Measurements from ENCODE around the gene EYA2.
"Not testable (repeated sequence)": the region's sequence is repeated elsewhere in the genome, so short reads cannot be mapped to it uniquely, and the experiment has no call there.

EYA2 gene

DNA sequence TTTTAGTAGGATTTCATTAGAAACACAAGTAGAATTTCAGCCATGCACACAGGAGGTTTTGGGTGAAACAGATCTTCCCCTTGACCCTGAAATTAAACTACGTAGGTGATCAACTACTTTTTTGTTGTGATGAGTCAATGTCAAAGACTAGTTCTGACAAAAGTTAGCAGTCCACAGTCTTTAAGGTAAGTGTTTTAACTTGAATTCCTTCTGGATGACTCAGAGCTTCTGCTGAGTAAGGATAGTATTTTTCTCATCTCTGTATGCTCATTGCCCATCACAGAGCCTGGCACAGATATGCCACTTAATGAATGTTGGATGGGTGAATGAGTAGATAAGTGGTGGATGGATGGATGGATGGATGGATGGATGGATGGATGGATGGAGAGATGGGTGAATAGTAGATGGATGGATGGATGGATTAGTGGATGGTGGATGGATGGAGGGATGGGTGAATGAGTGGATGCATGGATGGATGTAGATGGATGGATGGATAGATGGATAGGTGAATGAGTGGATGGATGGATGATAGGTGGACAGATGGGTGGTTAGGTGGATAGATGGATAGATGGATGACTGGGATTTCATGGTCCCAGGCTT, 296.5 kb downstream of the EYA2 start:
- no peak for DNase-seq

GRCh38 chr20:47191956-47192355, 297.3 kb downstream of the EYA2 start:
- no peak for DNase-seq

DNA sequence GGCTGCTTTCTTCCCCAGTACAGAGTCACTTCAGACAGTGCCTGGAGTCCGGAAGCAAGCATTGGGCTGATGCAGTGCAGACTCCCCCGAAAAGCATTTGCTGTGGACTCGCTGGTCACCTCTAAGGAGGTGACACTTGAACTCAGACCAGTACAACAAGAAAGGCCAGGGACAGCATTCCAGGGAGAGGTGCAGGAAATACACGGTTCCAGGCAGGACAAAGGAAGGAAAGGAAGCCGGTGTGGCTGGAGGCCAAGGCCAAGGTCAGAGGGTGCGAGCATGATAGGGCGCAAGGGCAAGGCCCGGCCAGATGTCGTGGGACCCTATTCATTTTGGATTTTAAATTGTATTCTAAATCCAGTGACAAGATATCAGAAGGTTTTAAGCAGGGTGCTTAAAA, 300.9 kb downstream of the EYA2 start:
- DNase-seq: no peak

DNA sequence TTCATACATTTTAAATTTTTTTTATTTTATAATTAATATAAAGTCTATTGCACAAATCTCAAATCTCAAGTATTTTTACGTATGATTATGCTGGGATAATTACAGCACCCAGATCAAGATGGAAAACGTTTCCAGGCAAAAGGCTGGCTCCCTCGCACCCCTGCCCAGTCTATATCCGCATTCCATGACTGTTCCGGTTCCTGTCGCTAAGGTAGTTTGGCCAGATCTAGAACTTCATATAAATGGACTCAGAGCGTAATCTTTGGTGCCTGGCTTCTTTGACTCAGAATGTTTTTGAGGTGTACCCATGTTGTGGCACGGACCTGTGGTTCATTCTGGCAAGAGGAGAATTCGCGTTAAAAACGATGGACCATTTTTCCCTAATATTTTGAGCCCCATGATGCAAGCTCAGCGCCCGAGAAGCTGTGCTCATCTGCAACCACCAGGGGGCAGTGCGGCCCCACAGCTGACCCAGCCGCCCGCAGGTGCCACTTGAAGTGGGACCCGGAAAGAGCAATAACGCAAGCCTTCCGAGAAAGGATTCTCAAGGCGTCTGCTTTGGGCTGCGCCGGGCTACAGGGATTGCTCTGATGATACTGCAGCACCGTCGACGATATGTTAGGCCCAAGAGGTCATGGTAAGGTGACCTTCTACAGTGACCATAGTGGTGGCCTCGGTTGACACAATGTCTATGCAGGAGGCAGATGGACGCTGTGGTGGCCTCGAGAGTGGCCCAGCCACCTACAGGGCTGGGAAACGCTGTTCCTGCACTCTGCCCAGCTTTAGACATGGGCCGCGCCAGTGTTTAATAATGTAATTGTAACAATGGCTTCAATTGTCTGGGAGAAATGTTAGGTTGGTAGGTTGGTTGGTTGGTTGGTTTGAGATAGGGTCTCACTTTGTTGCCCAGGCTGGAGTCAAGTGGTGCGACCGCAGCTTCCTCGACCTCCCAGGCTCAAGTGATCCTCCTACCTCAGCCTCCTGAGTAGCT, 301.7 kb downstream of the EYA2 start:
- DNase-seq: peak; percentile 52

DNA sequence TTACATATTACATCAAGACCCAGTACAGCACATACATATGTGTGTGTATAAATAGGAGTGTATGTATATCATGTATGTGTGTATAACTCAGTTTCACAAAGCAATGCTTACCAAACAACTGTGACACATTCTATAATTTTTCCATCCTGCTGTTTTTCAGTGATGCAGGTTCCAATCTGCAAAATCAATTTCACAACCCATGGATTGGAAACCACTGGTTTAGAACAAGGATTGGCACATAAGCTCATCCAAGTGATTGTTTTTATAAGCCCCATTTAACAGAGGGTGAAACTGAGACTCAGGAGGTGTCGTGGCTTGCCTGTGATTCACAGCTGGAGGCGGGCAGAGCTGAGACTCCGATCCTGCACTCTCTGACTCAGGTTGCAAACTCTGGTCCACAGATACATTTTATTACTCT, 303.6 kb downstream of the EYA2 start:
- DNase-seq: no peak

- DNase-seq: no peak
Measured at GRCh38 chr20:47198996-47199552, 304.4 kb downstream of the EYA2 start.

GRCh38 chr20:47201074-47201730, 306.6 kb downstream of the EYA2 start:
- no peak for DNase-seq

GRCh38 chr20:47202733-47203667, 308.4 kb downstream of the EYA2 start:
- no peak for DNase-seq

DNA sequence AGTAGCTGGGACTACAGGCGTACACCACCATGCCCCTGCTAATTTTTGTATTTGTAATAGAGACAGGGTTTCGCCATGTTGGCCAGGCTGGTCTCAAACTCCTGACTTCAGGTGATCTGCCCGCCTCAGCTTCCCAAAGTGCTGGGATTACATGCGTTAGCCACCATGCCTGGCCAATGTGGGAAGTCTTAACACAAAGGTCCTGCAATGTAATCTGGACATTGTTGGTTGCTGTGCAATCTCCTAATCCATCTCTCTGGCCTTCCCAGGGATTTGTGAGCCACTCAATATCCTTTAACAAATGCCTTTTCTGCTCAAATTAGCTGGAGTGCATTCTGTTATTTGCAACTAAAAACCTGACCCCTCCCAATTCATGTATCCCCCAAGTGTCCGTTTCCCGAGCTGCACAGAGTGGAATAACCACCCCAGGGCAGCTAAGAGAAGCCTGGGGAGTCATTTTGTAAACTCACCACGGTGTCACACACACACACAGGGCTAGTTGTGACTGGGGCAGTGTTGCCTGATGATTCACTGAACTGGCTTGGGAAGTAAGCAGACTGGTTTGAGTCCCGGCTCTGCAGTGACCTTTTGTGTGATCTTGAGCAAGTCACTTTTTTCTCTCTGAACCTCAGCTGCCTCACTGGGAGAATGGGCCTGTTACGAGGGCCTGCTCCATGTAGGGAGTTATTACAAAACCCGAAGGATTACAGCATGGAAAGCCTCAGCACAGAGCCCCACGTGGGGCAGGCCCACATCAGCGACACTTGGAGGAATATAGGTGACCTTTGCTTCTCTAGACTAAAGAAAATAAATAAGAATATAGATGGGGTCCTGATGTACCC, 309.6 kb downstream of the EYA2 start:
- no peak for DNase-seq

DNA sequence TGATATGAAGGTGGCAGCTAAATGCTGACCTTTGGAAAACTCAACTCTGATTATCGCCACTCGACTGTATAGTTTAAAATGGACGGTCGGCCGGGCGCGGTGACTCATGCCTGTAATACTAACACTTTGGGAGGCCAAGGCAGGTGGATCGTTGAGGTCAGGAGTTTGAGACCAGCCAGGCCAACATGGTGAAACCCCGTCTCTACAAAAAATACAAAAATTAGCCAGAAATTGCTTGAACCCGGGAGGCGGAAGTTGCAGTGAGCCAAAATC, 310.1 kb downstream of the EYA2 start:
- not testable (repeated sequence) for DNase-seq

DNA sequence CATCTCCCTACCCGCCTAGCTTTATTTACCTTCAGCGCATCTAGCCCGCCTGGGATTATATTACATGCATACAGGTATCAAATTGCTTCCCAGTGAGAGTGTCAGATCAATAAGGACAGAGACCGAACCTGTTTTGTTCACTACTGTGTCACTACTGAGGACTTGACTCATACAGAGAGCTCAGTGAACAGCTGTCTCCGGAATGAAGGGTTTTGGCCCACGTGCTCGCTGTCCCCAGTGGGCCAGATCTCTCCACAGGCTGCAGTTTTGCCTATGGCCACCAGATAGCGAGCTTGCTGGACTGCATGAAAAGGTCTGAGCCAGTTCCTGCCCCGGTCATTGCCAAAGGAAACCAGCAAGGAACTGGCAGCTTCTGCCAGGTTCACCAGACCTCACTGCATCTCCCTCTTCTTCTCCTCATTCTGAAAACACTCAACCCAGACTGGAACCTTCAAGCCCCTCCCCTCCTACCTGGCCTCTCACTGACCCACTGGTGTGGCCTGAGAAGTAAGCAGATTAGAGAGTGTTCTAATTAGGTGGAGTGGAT, 311.0 kb downstream of the EYA2 start:
- DNase-seq: no peak

DNA sequence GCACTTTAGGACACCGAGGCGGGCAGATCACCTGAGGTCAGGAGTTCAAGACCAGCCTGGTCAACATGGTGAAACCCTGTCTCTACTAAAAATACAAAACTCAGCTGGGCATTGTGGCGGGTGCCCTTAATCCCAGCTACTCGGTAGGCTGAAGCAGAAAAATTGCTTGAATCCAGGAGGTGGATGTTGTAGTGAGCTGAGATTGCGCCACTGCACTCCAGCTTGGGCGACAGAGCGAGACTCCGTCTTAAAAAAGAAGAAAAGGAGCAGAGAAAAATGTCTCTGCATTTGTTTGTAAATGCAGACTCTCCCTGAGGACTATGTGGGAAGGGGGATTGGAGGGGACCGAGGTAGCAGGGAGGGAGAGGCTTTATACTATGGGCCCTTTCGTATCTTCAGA, 311.9 kb downstream of the EYA2 start:
- DNase-seq: not testable (repeated sequence)

DNA sequence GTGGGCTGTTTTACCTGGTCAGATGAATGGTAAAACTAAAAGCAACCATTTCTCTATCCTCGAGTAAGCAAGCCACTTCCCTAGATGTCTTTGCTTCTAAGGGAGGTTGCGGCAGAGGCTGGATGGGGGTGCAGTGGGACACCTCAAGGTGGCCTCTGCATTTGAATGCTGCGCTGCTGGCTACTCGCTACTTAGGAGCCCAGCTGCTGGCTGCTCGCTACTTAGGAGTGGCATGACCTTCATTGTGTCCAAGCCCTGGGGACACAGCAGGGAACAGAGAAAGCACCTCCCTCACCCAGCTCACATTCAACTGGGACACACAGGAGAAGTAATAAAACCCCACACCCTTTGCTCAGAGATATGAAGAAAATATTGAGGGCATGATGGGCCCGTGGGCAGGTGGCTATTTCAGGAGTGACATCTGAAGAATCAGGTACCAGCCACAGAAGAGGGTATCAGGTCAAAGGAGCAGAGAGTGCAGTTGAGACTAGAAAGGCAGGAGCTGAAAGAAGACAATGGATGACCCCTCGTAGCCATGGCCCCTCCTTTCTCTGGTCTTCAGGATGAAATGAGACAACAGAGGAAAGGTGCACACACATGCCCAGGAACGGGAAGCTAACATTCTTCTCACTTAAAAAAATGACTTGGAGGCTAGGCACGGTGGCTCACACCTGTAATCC, 312.5 kb downstream of the EYA2 start:
- no peak for DNase-seq

DNA sequence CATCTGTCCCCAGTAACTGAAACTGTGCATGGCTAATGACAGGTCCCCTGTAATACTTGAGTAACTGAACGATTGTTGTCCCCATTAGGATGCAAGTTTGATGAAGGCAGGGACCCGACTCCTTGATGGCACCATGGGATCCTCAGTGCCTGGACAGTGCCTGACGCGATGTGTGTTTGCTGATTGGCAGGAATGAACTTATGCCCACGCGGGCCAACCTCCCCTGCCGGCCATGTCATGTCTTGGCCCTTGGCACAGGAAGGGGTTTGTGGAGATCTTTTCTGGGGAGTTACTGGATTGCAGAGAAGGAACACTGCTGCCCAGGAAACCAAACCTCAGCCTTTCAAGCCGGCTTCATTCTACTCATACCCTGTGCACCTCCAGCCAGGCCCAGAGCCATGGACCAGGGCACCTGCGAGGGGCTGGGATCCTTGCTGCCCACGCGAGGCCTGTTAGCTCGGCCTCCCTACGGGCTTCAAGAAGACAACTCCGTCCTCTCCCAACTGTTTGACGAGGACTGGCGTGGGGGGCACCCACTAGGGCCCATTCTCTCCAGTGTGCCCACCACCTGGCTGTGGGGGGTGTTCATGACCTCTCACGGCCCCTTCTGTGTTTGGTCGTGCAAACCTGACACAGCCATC, 314.0 kb downstream of the EYA2 start:
- no peak for DNase-seq

DNA sequence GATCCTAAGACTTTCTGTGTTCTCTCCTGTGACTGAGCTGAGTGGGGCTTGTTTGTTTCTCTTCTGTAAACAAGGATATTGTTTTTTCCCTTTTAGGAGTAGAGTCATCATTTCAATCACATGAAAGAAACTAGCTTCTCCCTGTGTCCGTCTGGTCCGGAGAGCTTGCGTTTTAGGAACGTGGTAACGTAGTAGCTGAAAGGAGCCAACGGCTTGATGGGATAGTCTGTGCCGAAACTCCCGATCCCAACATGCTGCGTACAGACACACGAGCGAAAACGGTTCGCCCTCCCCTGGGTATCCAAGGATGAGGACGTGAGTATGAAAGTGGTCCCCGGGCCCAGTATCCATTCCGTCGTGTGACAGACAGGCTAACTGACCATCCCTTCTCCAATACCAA, 315.3 kb downstream of the EYA2 start:
- no peak for DNase-seq

DNA sequence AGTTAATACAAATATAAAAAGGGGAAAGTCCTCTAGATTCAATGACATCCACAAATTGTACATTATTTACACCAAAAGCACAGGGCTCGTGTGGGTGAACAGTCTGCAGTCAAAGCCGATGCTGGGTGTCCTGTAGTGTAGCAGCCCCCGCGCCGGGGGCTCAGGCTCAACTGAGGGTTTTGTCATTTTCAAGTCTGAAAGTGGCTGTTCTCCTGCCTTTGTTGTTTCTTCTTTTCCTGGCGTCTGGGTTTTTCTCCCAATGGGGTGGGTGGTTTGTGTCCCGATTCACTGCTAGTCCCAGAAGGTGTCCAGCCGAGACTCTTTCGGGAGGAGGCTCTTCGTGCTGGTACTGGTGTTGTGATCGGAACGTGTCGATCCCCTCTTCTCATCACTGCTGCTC, 315.8 kb downstream of the EYA2 start:
- no peak for DNase-seq

GRCh38 chr20:47211036-47211435, 316.4 kb downstream of the EYA2 start:
- DNase-seq: no peak

GRCh38 chr20:47212606-47213207, 318.1 kb downstream of the EYA2 start:
- no peak for DNase-seq

DNA sequence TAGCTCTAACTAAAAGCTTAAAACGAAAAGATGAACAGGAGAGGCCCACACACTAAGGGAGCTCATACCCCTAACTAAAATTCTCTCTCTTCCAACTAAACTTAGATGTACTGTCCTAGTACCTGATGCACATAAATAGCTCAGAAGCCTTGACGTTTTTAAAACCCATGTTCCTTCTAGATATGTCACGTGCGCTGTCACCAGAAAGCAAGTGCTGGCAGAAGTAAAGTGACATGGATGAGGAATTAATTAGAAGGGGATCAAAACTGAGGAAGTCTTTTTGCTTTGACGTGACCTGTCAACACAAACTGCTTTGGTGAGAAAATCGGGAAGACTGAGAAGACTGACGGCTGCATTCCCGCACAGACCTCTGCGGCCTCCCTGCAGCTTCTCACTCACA, 319.3 kb downstream of the EYA2 start:
- DNase-seq: no peak
